H1 (cell line): Measurements from ENCODE around the gene KRT8. TPM values are rescaled to one million over a fixed set of nuclear protein-coding genes. Genes with fewer than 3 reads are reported as not detected.

ENCODE experiments used
- CTCF ChIA-PET: fragments of 300-600 bp; sonication (Branson Sonifier 250); formaldehyde crosslinking; loops from one replicate; lab custom pipeline; 2021; ENCODE audit not compliant: partially characterized antibody; lab: Charles Lee
- POLR2A ChIA-PET: fragments of 300-600 bp; sonication (Branson Sonifier 250); formaldehyde crosslinking; loops from one replicate; lab custom pipeline; 2021; ENCODE audit warnings: inconsistent platforms; ENCODE audit not compliant: partially characterized antibody; lab: Charles Lee
- DNase-seq, 2 experiments: peaks; one replicate each; pipeline versions ENCODE4 v3.0.0 to v3.0.0-alpha.2; 2010 to 2022; ENCODE audit warnings: low spot score in 2 of 2, low read depth in 1 of 2, mixed read lengths in 1 of 2
- FAIRE-seq: peaks from 2 replicates; lab custom pipeline; 2011; peaks lifted over from hg19 to GRCh38; lab: Jason Lieb, UNC
- H2AFZ ChIP-seq: 2 replicates; pipeline ENCODE4 v1.8.1; 2012; ENCODE audit warnings: low read length, inconsistent platforms
- H2AK5ac ChIP-seq: 2 replicates; pipeline ENCODE4 v1.6.1; 2013; ENCODE audit warnings: low read depth, low read length
- H2BK120ac ChIP-seq: replicated peaks from 2 replicates; pipeline ENCODE3; 2013; ENCODE audit warnings: low read depth, low read length, inconsistent platforms
- H2BK12ac ChIP-seq: 2 replicates; pipeline ENCODE4 v1.6.1; 2013; ENCODE audit warnings: low read depth, low read length
- H2BK15ac ChIP-seq: 2 replicates; pipeline ENCODE4 v1.6.1; 2013; ENCODE audit warnings: low read length
- H2BK20ac ChIP-seq: 2 replicates; pipeline ENCODE4 v1.6.1; 2013; ENCODE audit warnings: low read length
- H2BK5ac ChIP-seq: 2 replicates; pipeline ENCODE4 v1.6.1; 2013; ENCODE audit warnings: low read depth, low read length
- H3K14ac ChIP-seq: 2 replicates; pipeline ENCODE4 v1.6.1; 2013; ENCODE audit warnings: inconsistent platforms; ENCODE audit not compliant: insufficient read length
- H3K18ac ChIP-seq: 2 replicates; pipeline ENCODE4 v1.6.1; 2013; ENCODE audit warnings: low read length; ENCODE audit errors: extremely low read depth
- H3K23ac ChIP-seq: 2 replicates; pipeline ENCODE4 v1.6.1; 2013; ENCODE audit warnings: inconsistent platforms; ENCODE audit not compliant: insufficient read length
- H3K23me2 ChIP-seq: 2 replicates; pipeline ENCODE4 v1.6.1; 2013; ENCODE audit warnings: low read depth, low read length
- H3K27ac ChIP-seq: 2 replicates; pipeline ENCODE4 v1.6.1; 2011; ENCODE audit warnings: low read depth, low read length, inconsistent platforms
- H3K27me3 ChIP-seq, 4 experiments: replicated peaks in 1 of 4; 1 replicate in 1 of 4; 2 replicates in 3 of 4; pipeline versions ENCODE4 v1.6.1 to v1.8.1; 2011 to 2013; ENCODE audit warnings: low read length in 3 of 4, mild to moderate bottlenecking in 3 of 4, inconsistent platforms in 2 of 4, mixed read lengths in 2 of 4, moderate library complexity in 1 of 4; ENCODE audit not compliant: control insufficient read depth in 3 of 4, insufficient read depth in 3 of 4; ENCODE audit errors: extremely low read depth in 1 of 4
- H3K36me3 ChIP-seq, 4 experiments: 2 replicates each; pipeline versions ENCODE4 v1.6.1 to v1.8.1; 2011 to 2013; ENCODE audit warnings: mild to moderate bottlenecking in 4 of 4, low read length in 3 of 4, moderate library complexity in 2 of 4, control low read depth in 1 of 4, inconsistent platforms in 1 of 4; ENCODE audit not compliant: insufficient read depth in 4 of 4, control insufficient read depth in 2 of 4
- H3K4ac ChIP-seq: replicated peaks from 2 replicates; pipeline ENCODE3; 2013; ENCODE audit warnings: low read length, low read depth, mixed read lengths, inconsistent platforms; ENCODE audit not compliant: insufficient read length
- H3K4me1 ChIP-seq, 4 experiments: replicated peaks in 1 of 4; 1 replicate in 1 of 4; 2 replicates in 3 of 4; pipeline versions ENCODE4 v1.6.1 to v1.8.1; 2011 to 2013; ENCODE audit warnings: low read length in 3 of 4, inconsistent platforms in 2 of 4, mixed read lengths in 1 of 4; ENCODE audit not compliant: insufficient read depth in 4 of 4, control insufficient read depth in 3 of 4
- H3K4me2 ChIP-seq, 2 experiments: 2 replicates each; pipeline versions ENCODE4 v1.6.1 to v1.8.1; 2011 to 2013; ENCODE audit warnings: low read depth in 2 of 2, low read length in 2 of 2, control low read depth in 1 of 2, inconsistent platforms in 1 of 2, mild to moderate bottlenecking in 1 of 2; ENCODE audit not compliant: insufficient read depth in 1 of 2
- H3K4me3 ChIP-seq, 4 experiments: fragments of 200-600, 300-600 bp in 1 of 4; sonication (generic), shearing (Covaris generic), sonication (Bioruptor Twin) in 1 of 4; 2 replicates each; pipeline versions ENCODE4 v1.5.1 to v1.8.1; 2011 to 2016; ENCODE audit warnings: low read length in 4 of 4, low read depth in 3 of 4, control low read depth in 2 of 4, inconsistent platforms in 2 of 4, mild to moderate bottlenecking in 2 of 4, mixed read lengths in 1 of 4, moderate library complexity in 1 of 4; ENCODE audit not compliant: insufficient read depth in 2 of 4; ENCODE audit errors: extremely low read depth in 1 of 4
- H3K56ac ChIP-seq: replicated peaks from 2 replicates; pipeline ENCODE3; 2013; ENCODE audit warnings: low read depth, mild to moderate bottlenecking, mixed read lengths, low read length, inconsistent platforms; ENCODE audit not compliant: insufficient read length
- H3K79me1 ChIP-seq: 2 replicates; pipeline ENCODE4 v1.6.1; 2013; ENCODE audit warnings: low read depth, low read length, control low read depth
- H3K79me2 ChIP-seq, 2 experiments: 2 replicates each; pipeline versions ENCODE4 v1.6.1 to v1.8.1; 2012 to 2013; ENCODE audit warnings: low read length in 2 of 2, mild to moderate bottlenecking in 2 of 2, inconsistent platforms in 1 of 2; ENCODE audit not compliant: insufficient read depth in 2 of 2, control insufficient read depth in 1 of 2
- H3K9ac ChIP-seq, 4 experiments: replicated peaks in 1 of 4; 1 replicate in 1 of 4; 2 replicates in 3 of 4; pipeline versions ENCODE4 v1.6.1 to v1.8.1; 2011 to 2013; ENCODE audit warnings: low read depth in 3 of 4, low read length in 3 of 4, control low read depth in 2 of 4, mild to moderate bottlenecking in 2 of 4, moderate library complexity in 2 of 4, inconsistent platforms in 1 of 4; ENCODE audit errors: extremely low read depth in 1 of 4
- H3K9me3 ChIP-seq, 2 experiments: 2 replicates each; pipeline versions ENCODE4 v1.6.1 to v1.8.1; 2012 to 2013; ENCODE audit warnings: mild to moderate bottlenecking in 2 of 2, moderate library complexity in 2 of 2, control low read depth in 1 of 2, inconsistent platforms in 1 of 2, low read depth in 1 of 2, low read length in 1 of 2, mixed read lengths in 1 of 2; ENCODE audit not compliant: insufficient read depth in 2 of 2
- H4K20me1 ChIP-seq, 2 experiments: replicated peaks in 1 of 2; 2 replicates each; pipeline versions ENCODE3 to v1.8.1; 2011 to 2013; ENCODE audit warnings: inconsistent platforms in 2 of 2, low read length in 2 of 2, mild to moderate bottlenecking in 1 of 2; ENCODE audit not compliant: insufficient read depth in 2 of 2, control insufficient read depth in 1 of 2
- H4K5ac ChIP-seq: 2 replicates; pipeline ENCODE4 v1.6.1; 2013; ENCODE audit warnings: low read length, low read depth, mixed read lengths, inconsistent platforms; ENCODE audit not compliant: insufficient read length
- H4K8ac ChIP-seq: 2 replicates; pipeline ENCODE4 v1.8.0; 2013; ENCODE audit warnings: mild to moderate bottlenecking, moderate library complexity, low read length, inconsistent platforms; ENCODE audit not compliant: insufficient read depth; ENCODE audit errors: extremely low read depth
- H4K91ac ChIP-seq: replicated peaks from 2 replicates; pipeline ENCODE3; 2013; ENCODE audit warnings: low read length, mixed read lengths, inconsistent platforms; ENCODE audit not compliant: insufficient read length
- CHD1 ChIP-seq: IDR thresholded peaks from 2 replicates; pipeline ENCODE4 v1.6.1; 2012; ENCODE audit warnings: low read depth, low read length, improper control_type of control experiment
- EGR1 ChIP-seq: IDR thresholded peaks from 2 replicates; pipeline ENCODE4 v1.6.1; 2011; ENCODE audit warnings: low read depth, low read length, borderline replicate concordance
- EP300 ChIP-seq, 2 experiments: IDR thresholded peaks; 1 replicate in 1 of 2; 2 replicates in 1 of 2; pipeline ENCODE4 v1.6.1; 2011 to 2012; ENCODE audit warnings: low read depth in 2 of 2, low read length in 2 of 2, mild to moderate bottlenecking in 2 of 2, borderline replicate concordance in 1 of 2, inconsistent platforms in 1 of 2, moderate library complexity in 1 of 2
- JUN ChIP-seq: IDR thresholded peaks from 2 replicates; pipeline ENCODE4 v1.6.1; 2011; ENCODE audit warnings: low read depth, mild to moderate bottlenecking, improper control_type of control experiment, low read length
- SIRT6 ChIP-seq: IDR thresholded peaks from one replicate; pipeline ENCODE4 v1.7.1; 2012; ENCODE audit warnings: low read length, inconsistent platforms
- SIX5 ChIP-seq: IDR thresholded peaks from 2 replicates; pipeline ENCODE4 v1.6.1; 2011; ENCODE audit warnings: mild to moderate bottlenecking, low read depth, low read length
- TAF1 ChIP-seq: IDR thresholded peaks from 2 replicates; pipeline ENCODE4 v1.6.1; 2011; ENCODE audit warnings: mild to moderate bottlenecking, low read depth, low read length
- TAF7 ChIP-seq: optimal IDR thresholded peaks from 2 replicates; pipeline ENCODE3; 2011; ENCODE audit warnings: low read depth, mild to moderate bottlenecking, inconsistent platforms, low read length, moderate library complexity, borderline replicate concordance
- TCF12 ChIP-seq: IDR thresholded peaks from 2 replicates; pipeline ENCODE4 v1.6.1; 2011; ENCODE audit warnings: low read depth, mild to moderate bottlenecking, low read length
- WGBS, 2 experiments: shearing (Covaris generic) in 1 of 2; methylation state at CpG; one replicate each; pipeline versions ENCODE4 v1.1.6 to v1.1.7; 2013 to 2015; ENCODE audit warnings: low lambda C conversion rate in 2 of 2, mixed read lengths in 2 of 2, inconsistent platforms in 1 of 2, low coverage in 1 of 2, missing lambda C conversion rate in 1 of 2; ENCODE audit not compliant: insufficient replicate concordance in 2 of 2, insufficient coverage in 1 of 2, insufficient read length in 1 of 2; ENCODE audit errors: extremely low coverage in 1 of 2, missing lambda C conversion rate in 1 of 2; 5-methylcytosine and 5-hydroxymethylcytosine counted together
- polyA plus RNA-seq, 7 experiments: library from polyadenylated mRNA; depleted of rRNA in 3 of 7; stranded (reverse) in 5 of 7; unstranded in 2 of 7; fragments of >200 nt in 5 of 7; fragments of 200-250 nt in 2 of 7; gene quantifications; 1 replicate in 5 of 7; 2 replicates in 1 of 7; 4 replicates in 1 of 7; pipeline versions ENCODE4 v1.2.1 to v1.2.3, GENCODE V29; 2011 to 2013; ENCODE audit warnings: missing spikeins in 2 of 7, mixed read lengths in 2 of 7
- total RNA-seq: library from RNA; stranded (reverse); fragmentation: NEBNext Ultra II Directional; extraction: Animal tissue kit (Norgen Biotek cat#: 25700); gene quantifications from 2 replicates; pipeline ENCODE4 v1.2.1, GENCODE V29; 2021
- TF ChIP-seq, protein P1 (sequence below): IDR thresholded peaks from 2 replicates; pipeline ENCODE4 v1.6.1; 2012; ENCODE audit warnings: low read length, inconsistent platforms

KRT8 gene
- total and polyA plus RNA-seq, 2 of the 8 experiments (the other 6 are each of a cell fraction or from before 2014, with no cell fraction given), result 280 to 290 TPM

DNA sequence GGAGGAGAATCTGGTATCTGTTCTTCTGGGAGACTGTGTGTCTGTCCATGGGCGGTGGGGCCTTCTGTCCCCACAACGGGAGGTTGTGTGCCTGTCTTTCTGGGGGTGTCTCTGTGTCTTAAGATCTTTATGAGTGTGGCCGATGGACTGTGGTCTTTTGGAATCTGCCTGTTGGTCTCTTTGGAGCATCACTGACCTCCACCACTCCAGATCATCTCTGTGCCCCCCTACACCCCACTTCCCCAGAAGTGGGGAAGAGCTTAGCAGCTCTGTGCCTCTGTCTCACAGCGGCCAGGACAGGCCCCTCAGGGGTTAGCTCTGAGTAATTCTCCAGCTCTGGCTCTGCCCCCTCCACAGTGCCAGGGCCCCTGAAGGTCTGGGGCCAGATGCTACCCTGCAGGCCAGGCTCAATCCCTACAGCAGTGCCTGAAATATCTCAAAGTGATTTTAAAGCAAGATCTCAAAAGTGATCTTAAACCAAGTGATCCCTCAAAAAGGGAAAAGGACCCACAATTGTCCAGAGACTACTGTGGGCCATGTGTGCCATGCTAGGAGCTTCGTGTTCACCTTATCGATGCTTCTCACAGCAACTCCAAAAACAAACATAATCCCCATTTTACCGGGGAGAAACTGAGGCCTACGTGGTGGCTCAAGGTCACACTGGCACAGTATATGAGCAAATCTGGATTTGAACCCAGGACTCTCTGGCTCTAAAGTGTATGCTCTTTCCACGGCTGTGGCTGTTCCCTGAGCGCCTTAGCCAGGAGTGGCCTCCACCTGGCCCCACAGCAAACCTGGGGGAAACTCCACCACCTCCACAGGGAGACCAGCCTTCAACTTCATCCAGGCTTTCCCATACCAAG lies 30.1 kb downstream of the KRT8 start:
- Histone ChIP-seq H3K4me3 (peak overlapping the region; percentile 31 to 60 (median 46)), H3K4me1 (peaks cover 0 to 8% (median 4%) of the 10 kb centered on the region in 4 experiments; a peak in 4 of 7 replicates), H3K27ac (no peak overlapping the region), H4K20me1 (peaks cover 0 to 3% of the 10 kb centered on the region in 2 experiments), H3K14ac (no peak overlapping the region)
- POLR2A ChIA-PET, result interaction anchor here (1.0 to 1.3 kb wide), 2 partner anchors 131 to 625 kb away, joined by 3 read pairs; partner anchors contain the start of gene EIF4B
- no peak for FAIRE-seq
- TF ChIP-seq EGR1 (no peak), CHD1 (no peak), EP300 (IDR thresholded peaks at IDR 0.05; ENCODE audit: borderline replicate concordance in 1 of 2, low read depth in 2 of 2, low read length in 2 of 2) (no peak), SIX5 (no peak), TAF1 (no peak), JUN (no peak), SIRT6 (no peak), TAF7 (no peak), TCF12 (no peak)
- TF ChIP-seq, protein P1, sequence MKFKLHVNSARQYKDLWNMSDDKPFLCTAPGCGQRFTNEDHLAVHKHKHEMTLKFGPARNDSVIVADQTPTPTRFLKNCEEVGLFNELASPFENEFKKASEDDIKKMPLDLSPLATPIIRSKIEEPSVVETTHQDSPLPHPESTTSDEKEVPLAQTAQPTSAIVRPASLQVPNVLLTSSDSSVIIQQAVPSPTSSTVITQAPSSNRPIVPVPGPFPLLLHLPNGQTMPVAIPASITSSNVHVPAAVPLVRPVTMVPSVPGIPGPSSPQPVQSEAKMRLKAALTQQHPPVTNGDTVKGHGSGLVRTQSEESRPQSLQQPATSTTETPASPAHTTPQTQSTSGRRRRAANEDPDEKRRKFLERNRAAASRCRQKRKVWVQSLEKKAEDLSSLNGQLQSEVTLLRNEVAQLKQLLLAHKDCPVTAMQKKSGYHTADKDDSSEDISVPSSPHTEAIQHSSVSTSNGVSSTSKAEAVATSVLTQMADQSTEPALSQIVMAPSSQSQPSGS, result no peak
- TF ChIP-seq, all 59 proteins: peak for 0
- Histone ChIP-seq H4K8ac (peak overlapping the region; percentile 38; the same call in 1 of the 2 replicates), H2BK120ac (no peak overlapping the region), H3K79me2 (no peaks in the 10 kb centered on the region), H3K4me2 (peak overlapping the region; percentile 71 to 80), H3K27me3 (peaks cover 0 to 22% (median 17%) of the 10 kb centered on the region in 4 experiments; a peak in 5 of 7 replicates), H3K36me3 (no peaks in the 10 kb centered on the region), H2AK5ac (no peak overlapping the region), H2BK15ac (no peak overlapping the region), H3K79me1 (no peaks in the 10 kb centered on the region), H3K4ac (no peak overlapping the region), H3K23ac (no peak overlapping the region), H3K23me2 (peaks cover 8% of the 10 kb centered on the region; the same call in 1 of the 2 replicates), H3K18ac (no peak overlapping the region), H3K9me3 (no peaks in the 10 kb centered on the region), H2BK20ac (no peak overlapping the region), H2AFZ (peak overlapping the region; percentile 61; the same call in 1 of the 2 replicates), H3K9ac (no peak overlapping the region), H3K56ac (no peak overlapping the region), H2BK5ac (no peak overlapping the region), H2BK12ac (no peak overlapping the region), H4K91ac (no peak overlapping the region), H4K5ac (no peak overlapping the region)
- no peak for DNase-seq
- 84% methylated on average over 10 of the region's 10 CpGs; no CpG with 5 or more reads in 1 of the 2 experiments for WGBS, 2 experiments
- CTCF ChIA-PET, result interaction anchor here (0.8 to 36.8 kb wide), 23 partner anchors 6 to 734 kb away, joined by 3 to 1250 read pairs (median 5); partner anchors contain the start of gene KRT85
